Esophagus muscularis mucosa (tissue), 3 donors: Measurements from ENCODE around the gene UQCC2.

ENCODE experiments used
- POLR2A ChIP-seq: fragments of 450-650 bp; IDR thresholded peaks from one replicate; pipeline ENCODE4 v1.6.1; 2017; ENCODE audit warnings: antibody characterized with exemption, moderate library complexity, mild to moderate bottlenecking, low read depth
- TF ChIP-seq, protein P1 (sequence below), 3 experiments: fragments of 200-600 bp in 2 of 3; fragments of 450-650 bp in 1 of 3; sonication (generic) in 2 of 3; IDR thresholded peaks; one replicate each; pipeline ENCODE4 v1.5.1; 2017 to 2019; ENCODE audit warnings: antibody characterized with exemption in 3 of 3, mild to moderate bottlenecking in 2 of 3, moderate library complexity in 1 of 3

DNA sequence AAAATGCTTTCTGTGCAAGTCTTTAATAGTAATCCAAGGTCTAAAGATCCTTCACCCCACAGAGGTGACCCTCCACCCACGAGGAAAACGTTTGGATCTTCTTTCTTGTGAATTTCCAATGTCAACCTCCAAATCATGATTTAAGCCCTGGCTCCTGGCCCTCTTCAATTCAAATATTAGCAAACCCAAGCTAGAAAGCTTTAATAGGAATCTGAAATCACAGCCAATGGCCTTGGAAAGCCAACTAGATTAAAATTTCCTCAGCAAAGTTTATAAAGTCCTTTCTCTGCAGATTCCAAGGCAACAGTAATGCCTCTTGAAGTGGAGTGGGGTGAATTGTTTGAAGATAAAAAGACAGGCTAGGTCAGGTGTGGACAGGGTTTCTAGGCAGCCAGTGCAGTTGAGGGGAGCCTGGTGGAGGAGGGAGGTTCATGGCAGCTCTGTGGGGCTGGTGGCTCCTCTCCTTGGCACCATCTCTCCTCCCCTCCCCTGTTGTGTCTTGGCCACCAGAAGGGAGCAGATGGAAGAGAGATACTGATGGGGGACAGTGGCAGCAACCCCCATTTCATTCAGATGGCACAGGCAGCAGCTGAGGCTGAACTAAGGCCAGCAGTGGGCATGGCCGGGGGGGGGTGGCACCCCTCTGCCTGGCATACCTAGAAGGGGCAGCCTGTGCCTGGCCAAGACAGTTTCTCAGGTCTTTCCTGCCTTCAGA is 12.0 kb upstream of the UQCC2 start:
- TF ChIP-seq POLR2A, result no peak
- TF ChIP-seq, protein P1, sequence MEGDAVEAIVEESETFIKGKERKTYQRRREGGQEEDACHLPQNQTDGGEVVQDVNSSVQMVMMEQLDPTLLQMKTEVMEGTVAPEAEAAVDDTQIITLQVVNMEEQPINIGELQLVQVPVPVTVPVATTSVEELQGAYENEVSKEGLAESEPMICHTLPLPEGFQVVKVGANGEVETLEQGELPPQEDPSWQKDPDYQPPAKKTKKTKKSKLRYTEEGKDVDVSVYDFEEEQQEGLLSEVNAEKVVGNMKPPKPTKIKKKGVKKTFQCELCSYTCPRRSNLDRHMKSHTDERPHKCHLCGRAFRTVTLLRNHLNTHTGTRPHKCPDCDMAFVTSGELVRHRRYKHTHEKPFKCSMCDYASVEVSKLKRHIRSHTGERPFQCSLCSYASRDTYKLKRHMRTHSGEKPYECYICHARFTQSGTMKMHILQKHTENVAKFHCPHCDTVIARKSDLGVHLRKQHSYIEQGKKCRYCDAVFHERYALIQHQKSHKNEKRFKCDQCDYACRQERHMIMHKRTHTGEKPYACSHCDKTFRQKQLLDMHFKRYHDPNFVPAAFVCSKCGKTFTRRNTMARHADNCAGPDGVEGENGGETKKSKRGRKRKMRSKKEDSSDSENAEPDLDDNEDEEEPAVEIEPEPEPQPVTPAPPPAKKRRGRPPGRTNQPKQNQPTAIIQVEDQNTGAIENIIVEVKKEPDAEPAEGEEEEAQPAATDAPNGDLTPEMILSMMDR (IDR thresholded peaks at IDR 0.05), result no peak
